ENCODE results near the gene PSAT1. TPM values are rescaled to one million over a fixed set of nuclear protein-coding genes. Genes with fewer than 3 reads are reported as not detected.

Gene PSAT1
- total RNA-seq, 1 experiment from 2014 or later: 71.8 TPM

DNA sequence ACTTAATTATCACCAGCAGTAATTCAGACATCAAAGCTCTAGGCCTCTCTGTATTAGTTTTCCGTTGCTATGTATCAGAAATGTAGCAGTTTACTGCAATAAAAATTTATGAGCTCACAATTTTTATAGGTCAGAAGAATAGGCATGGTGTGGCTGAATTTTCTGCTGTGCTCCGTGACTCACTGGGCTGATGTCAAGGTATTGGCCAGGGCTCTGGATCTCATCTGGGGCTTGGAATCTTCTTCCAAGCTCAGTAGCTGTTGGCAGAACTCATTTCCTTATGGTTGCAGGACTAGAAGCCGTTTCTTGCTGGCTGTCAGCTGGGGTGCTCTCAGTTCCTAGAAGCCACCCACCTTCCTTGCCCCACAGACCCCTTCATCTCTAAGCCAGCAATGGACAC is 66.3 kb downstream of the PSAT1 start:
- H3K4me1 ChIP-seq (ENCODE audit: control insufficient read depth, insufficient read depth, low read length): no peaks in the 10 kb centered on the region
- no peak overlapping the region for H3K4me3 ChIP-seq (ENCODE audit: low read depth in 2 of 2, low read length in 2 of 2)
- CTCF ChIA-PET: no interaction called here
- intact Hi-C loops (cut with micrococcal nuclease; ENCODE audit: unreplicated experiment): no loop called here
- no peak overlapping the region for H3K27ac ChIP-seq (ENCODE audit: low read length)
- in situ Hi-C loops (cut with HindIII; ENCODE audit: low pct_unique_long_range_greater_than_20kb, low sequenced_read_pairs): no loop called here
- H3K9me3 ChIP-seq (ENCODE audit: control insufficient read depth, insufficient read depth, low read depth, low read length): no peaks in the 10 kb centered on the region
- DNase-seq (ENCODE audit: low read depth, low spot score) (no peak), ATAC-seq (no peak)
- POLR2A ChIA-PET: no interaction called here
- no peak for TF ChIP-seq SIN3A (IDR thresholded peaks at IDR 0.05; ENCODE audit: borderline replicate concordance, insufficient read depth, low read depth, low read length)
- no peak for TF ChIP-seq TCF7L2 (IDR thresholded peaks at IDR 0.05; ENCODE audit: low read depth, low read length)
- TF ChIP-seq, protein P1, sequence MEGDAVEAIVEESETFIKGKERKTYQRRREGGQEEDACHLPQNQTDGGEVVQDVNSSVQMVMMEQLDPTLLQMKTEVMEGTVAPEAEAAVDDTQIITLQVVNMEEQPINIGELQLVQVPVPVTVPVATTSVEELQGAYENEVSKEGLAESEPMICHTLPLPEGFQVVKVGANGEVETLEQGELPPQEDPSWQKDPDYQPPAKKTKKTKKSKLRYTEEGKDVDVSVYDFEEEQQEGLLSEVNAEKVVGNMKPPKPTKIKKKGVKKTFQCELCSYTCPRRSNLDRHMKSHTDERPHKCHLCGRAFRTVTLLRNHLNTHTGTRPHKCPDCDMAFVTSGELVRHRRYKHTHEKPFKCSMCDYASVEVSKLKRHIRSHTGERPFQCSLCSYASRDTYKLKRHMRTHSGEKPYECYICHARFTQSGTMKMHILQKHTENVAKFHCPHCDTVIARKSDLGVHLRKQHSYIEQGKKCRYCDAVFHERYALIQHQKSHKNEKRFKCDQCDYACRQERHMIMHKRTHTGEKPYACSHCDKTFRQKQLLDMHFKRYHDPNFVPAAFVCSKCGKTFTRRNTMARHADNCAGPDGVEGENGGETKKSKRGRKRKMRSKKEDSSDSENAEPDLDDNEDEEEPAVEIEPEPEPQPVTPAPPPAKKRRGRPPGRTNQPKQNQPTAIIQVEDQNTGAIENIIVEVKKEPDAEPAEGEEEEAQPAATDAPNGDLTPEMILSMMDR (IDR thresholded peaks at IDR 0.05): no peak
- H3K27me3 ChIP-seq (ENCODE audit: control insufficient read depth, insufficient read depth, low read length): no peaks in the 10 kb centered on the region
- no TSS peak for BruUV-seq (replicated peaks)
- H3K36me3 ChIP-seq (ENCODE audit: control insufficient read depth, insufficient read depth, low read length): no peaks in the 10 kb centered on the region

GRCh38 chr9:78365748-78366697 is 69.1 kb downstream of the PSAT1 start:
- ChIA-PET CTCF (no interaction called here), POLR2A (no interaction called here)
- no peak overlapping the region for H3K27ac ChIP-seq (ENCODE audit: low read length)
- TF ChIP-seq POLR2AphosphoS5 (IDR thresholded peaks at IDR 0.05; ENCODE audit: low read depth, low read length): no peak
- TF ChIP-seq, protein P1 (IDR thresholded peaks at IDR 0.05): peak; percentile 59; the same call in 1 of the 2 replicates
- intact Hi-C loops (cut with micrococcal nuclease; ENCODE audit: unreplicated experiment) (loop anchor here (2.0 kb wide), 1 partner anchor 103 kb away; no protein-coding TSS in a partner anchor), in situ Hi-C loops (cut with HindIII; ENCODE audit: low pct_unique_long_range_greater_than_20kb, low sequenced_read_pairs) (no loop called here)
- no peak for ATAC-seq
- no peak overlapping the region for H3K4me3 ChIP-seq (ENCODE audit: low read depth in 2 of 2, low read length in 2 of 2)
- no TSS peak for BruUV-seq (replicated peaks)
- DNase-seq (ENCODE audit: low read depth, low spot score): no peak
- H3K36me3 ChIP-seq (ENCODE audit: control insufficient read depth, insufficient read depth, low read length): no peaks in the 10 kb centered on the region
- no peaks in the 10 kb centered on the region for H3K9me3 ChIP-seq (ENCODE audit: control insufficient read depth, insufficient read depth, low read depth, low read length)
- no peaks in the 10 kb centered on the region for H3K4me1 ChIP-seq (ENCODE audit: control insufficient read depth, insufficient read depth, low read length)
- no peaks in the 10 kb centered on the region for H3K27me3 ChIP-seq (ENCODE audit: control insufficient read depth, insufficient read depth, low read length)

- ATAC-seq (no peak), DNase-seq (ENCODE audit: low read depth, low spot score) (no peak)
- CTCF ChIA-PET: no interaction called here
- Histone ChIP-seq H3K9me3 (ENCODE audit: control insufficient read depth, insufficient read depth, low read depth, low read length) (no peaks in the 10 kb centered on the region), H3K4me1 (ENCODE audit: control insufficient read depth, insufficient read depth, low read length) (no peaks in the 10 kb centered on the region), H3K27me3 (ENCODE audit: control insufficient read depth, insufficient read depth, low read length) (no peaks in the 10 kb centered on the region), H3K36me3 (ENCODE audit: control insufficient read depth, insufficient read depth, low read length) (no peaks in the 10 kb centered on the region), H3K4me3 (ENCODE audit: low read depth in 2 of 2, low read length in 2 of 2) (no peak overlapping the region), H3K27ac (ENCODE audit: low read length) (no peak overlapping the region)
- POLR2A ChIA-PET: no interaction called here
- BruUV-seq (replicated peaks): no TSS peak
- intact Hi-C loops (cut with micrococcal nuclease; ENCODE audit: unreplicated experiment): loop anchor here (2.0 kb wide), 1 partner anchor 104 kb away; no protein-coding TSS in a partner anchor
- in situ Hi-C loops (cut with HindIII; ENCODE audit: low pct_unique_long_range_greater_than_20kb, low sequenced_read_pairs): no loop called here
- TF ChIP-seq, protein P1 (IDR thresholded peaks at IDR 0.05): no peak
- TF ChIP-seq SIN3A (IDR thresholded peaks at IDR 0.05; ENCODE audit: borderline replicate concordance, insufficient read depth, low read depth, low read length) (no peak), POLR2AphosphoS5 (IDR thresholded peaks at IDR 0.05; ENCODE audit: low read depth, low read length) (no peak), REST (IDR thresholded peaks at IDR 0.05; ENCODE audit: insufficient read depth in 1 of 2, low read depth in 2 of 2, low read length in 1 of 2) (no peak), TCF7L2 (IDR thresholded peaks at IDR 0.05; ENCODE audit: low read depth, low read length) (no peak)
Measured at GRCh38 chr9:78366827-78367226, 69.9 kb downstream of the PSAT1 start.
